K562 (cell line): Measurements from ENCODE around the gene SLC44A5. TPM values are rescaled to one million over a fixed set of nuclear protein-coding genes. Genes with fewer than 3 reads are reported as not detected.
A peak's percentile ranks its signal among the peaks of the same experiment; 100 is the strongest.

Experiments
- ATAC-seq: fragments of 200-7000 bp; cut with Tn5 transposase; 3 replicates; pipeline ENCODE4 v1.9.1; 2020; ENCODE audit warnings: moderate library complexity
- BruUV-seq: library from RNA; stranded (reverse); fragments of 400-500 nt; replicated peaks from 2 replicates; lab custom pipeline; 2021; lab: Mats Ljungman, UMichigan
- CTCF ChIA-PET: fragments of 300-600 bp; formaldehyde crosslinking; extraction: SDS; loops from one replicate; lab custom pipeline; 2021; ENCODE audit warnings: low intra/inter-chr PET ratio; lab: Yijun Ruan, JAX
- POLR2A ChIA-PET: fragments of 300-600, 350-650 bp; sonication (Branson Sonifier 250); formaldehyde crosslinking; extraction: SDS; loops from one replicate; lab custom pipeline; 2021; ENCODE audit warnings: antibody characterized with exemption, inconsistent platforms; lab: Yijun Ruan, JAX
- DNase-seq, 4 experiments: peaks; one replicate each; pipeline versions ENCODE4 v3.0.0 to v3.0.0-alpha.2; 2011 to 2018; ENCODE audit warnings: low spot score in 3 of 4, mixed read lengths in 3 of 4; ENCODE audit errors: extremely low read depth in 1 of 4
- FAIRE-seq: peaks from 2 replicates; lab custom pipeline; 2011; peaks lifted over from hg19 to GRCh38; lab: Jason Lieb, UNC
- H2AFZ ChIP-seq: 2 replicates; pipeline ENCODE4 v1.6.0; 2011; ENCODE audit warnings: low read depth, low read length, control low read depth, inconsistent platforms
- H3K27ac ChIP-seq: fragments of 200-600 bp; 3 replicates; pipeline ENCODE4 v1.8.0; 2011; ENCODE audit warnings: low read depth, mild to moderate bottlenecking, control low read depth, inconsistent platforms, low read length, moderate library complexity, mixed read lengths; ENCODE audit errors: extremely low read depth
- H3K27me3 ChIP-seq, 2 experiments: fragments of 300-600 bp in 1 of 2; 2 replicates in 1 of 2; 3 replicates in 1 of 2; pipeline versions ENCODE4 v1.6.0 to v1.8.0; 2011; ENCODE audit warnings: inconsistent platforms in 2 of 2, low read length in 2 of 2, mild to moderate bottlenecking in 1 of 2, mixed read lengths in 1 of 2, moderate library complexity in 1 of 2; ENCODE audit not compliant: control insufficient read depth in 2 of 2, insufficient read depth in 2 of 2
- H3K36me3 ChIP-seq: fragments of 300-600 bp; 3 replicates; pipeline ENCODE4 v1.8.0; 2011; ENCODE audit warnings: mild to moderate bottlenecking, low read length, inconsistent platforms; ENCODE audit not compliant: control insufficient read depth, insufficient read depth
- H3K4me1 ChIP-seq, 2 experiments: fragments of 200-600 bp in 1 of 2; replicated peaks in 1 of 2; 2 replicates in 1 of 2; 3 replicates in 1 of 2; pipeline versions ENCODE4 v1.5.1 to v1.8.0; 2011; ENCODE audit warnings: inconsistent platforms in 2 of 2, low read length in 2 of 2, mild to moderate bottlenecking in 1 of 2, mixed read lengths in 1 of 2, moderate library complexity in 1 of 2; ENCODE audit not compliant: control insufficient read depth in 2 of 2, insufficient read depth in 2 of 2
- H3K4me2 ChIP-seq: 2 replicates; pipeline ENCODE4 v1.6.1; 2011; ENCODE audit warnings: low read length, control low read depth, inconsistent platforms, mixed read lengths; ENCODE audit not compliant: insufficient read depth
- H3K4me3 ChIP-seq: fragments of 200-600 bp; sonication (generic), shearing (Covaris generic); 2 replicates; pipeline ENCODE4 v1.5.1; 2016; ENCODE audit warnings: control low read depth, inconsistent platforms
- H3K79me2 ChIP-seq: fragments of 200-600 bp; 3 replicates; pipeline ENCODE4 v1.8.0; 2011; ENCODE audit warnings: low read length, inconsistent platforms; ENCODE audit not compliant: control insufficient read depth, insufficient read depth
- H3K9ac ChIP-seq, 2 experiments: 2 replicates each; pipeline versions ENCODE4 v1.6.0 to v1.6.1; 2011; ENCODE audit warnings: low read depth in 2 of 2, low read length in 2 of 2, control low read depth in 1 of 2, inconsistent platforms in 1 of 2, mild to moderate bottlenecking in 1 of 2, mixed read lengths in 1 of 2; ENCODE audit not compliant: insufficient read depth in 1 of 2
- H3K9me1 ChIP-seq: one replicate; pipeline ENCODE4 v1.6.0; 2011; ENCODE audit warnings: inconsistent platforms, mild to moderate bottlenecking, low read length, moderate library complexity; ENCODE audit not compliant: control insufficient read depth, insufficient read depth
- H3K9me3 ChIP-seq: replicated peaks from 2 replicates; pipeline ENCODE4 v1.5.1; 2011; ENCODE audit warnings: low read depth, low read length, inconsistent platforms; ENCODE audit not compliant: control insufficient read depth, insufficient read depth
- H4K20me1 ChIP-seq: replicated peaks from 2 replicates; pipeline ENCODE4 v1.6.1; 2011; ENCODE audit warnings: low read length, inconsistent platforms, mixed read lengths; ENCODE audit not compliant: control insufficient read depth, insufficient read depth
- CEBPB ChIP-seq: fragments of 450-650 bp; IDR thresholded peaks from 2 replicates; pipeline ENCODE4 v1.6.1; 2016; ENCODE audit warnings: missing genetic modification characterization, missing compliant biosample characterization
- E2F5 ChIP-seq: sonication (generic); formaldehyde crosslinking; IDR thresholded peaks from 2 replicates; pipeline ENCODE4 v1.8.0; 2022; ENCODE audit warnings: mild to moderate bottlenecking, missing genetic modification reagents
- KAT8 ChIP-seq: fragments of 450-650 bp; IDR thresholded peaks from 2 replicates; pipeline ENCODE4 v1.6.1; 2016; ENCODE audit warnings: low read depth, mild to moderate bottlenecking
- MCM5 ChIP-seq: fragments of 450-650 bp; IDR thresholded peaks from 2 replicates; pipeline ENCODE4 v1.6.1; 2016; ENCODE audit warnings: low read depth
- NCOA4 ChIP-seq: fragments of 450-650 bp; IDR thresholded peaks from 2 replicates; pipeline ENCODE4 v1.6.1; 2018; ENCODE audit warnings: mild to moderate bottlenecking; ENCODE audit not compliant: partially characterized antibody
- NR2C1 ChIP-seq, 2 experiments: fragments of 450-650 bp; IDR thresholded peaks; 2 replicates each; pipeline ENCODE4 v1.6.1; 2017; ENCODE audit warnings: mild to moderate bottlenecking in 2 of 2, antibody characterized with exemption in 1 of 2, inconsistent platforms in 1 of 2, missing compliant biosample characterization in 1 of 2, missing genetic modification characterization in 1 of 2
- NR2C2 ChIP-seq, 2 experiments: fragments of 200-800 bp in 1 of 2; sonication (Bioruptor generic) in 1 of 2; sonication (generic) in 1 of 2; formaldehyde crosslinking in 1 of 2; IDR thresholded peaks; 2 replicates each; pipeline versions ENCODE4 v1.6.1 to v1.8.0; 2016 to 2022; ENCODE audit warnings: mild to moderate bottlenecking in 1 of 2, missing compliant biosample characterization in 1 of 2, missing genetic modification characterization in 1 of 2, missing genetic modification reagents in 1 of 2
- POLR3A ChIP-seq: IDR thresholded peaks from 2 replicates; pipeline ENCODE4 v1.6.1; 2011; ENCODE audit warnings: borderline replicate concordance, mild to moderate bottlenecking, moderate library complexity; ENCODE audit not compliant: insufficient read length, insufficient read depth; ENCODE audit errors: extremely low read depth
- U2AF1 ChIP-seq: fragments of 200-400 bp; formaldehyde crosslinking; optimal IDR thresholded peaks from 2 replicates; pipeline ENCODE3; 2017; ENCODE audit warnings: mild to moderate bottlenecking, low read depth, low read length, moderate library complexity
- ZNF175 ChIP-seq: fragments of 200-800 bp; sonication (Bioruptor generic); IDR thresholded peaks from 2 replicates; pipeline ENCODE4 v1.6.1; 2016; ENCODE audit warnings: low read depth, mild to moderate bottlenecking, missing genetic modification characterization, missing compliant biosample characterization
- ZNF274 ChIP-seq: IDR thresholded peaks from 2 replicates; pipeline ENCODE4 v1.6.1; 2011; ENCODE audit warnings: low read depth, mild to moderate bottlenecking, low read length, moderate library complexity, borderline replicate concordance
- ZNF316 ChIP-seq: fragments of 450-650 bp; IDR thresholded peaks from 2 replicates; pipeline ENCODE4 v1.6.1; 2016
- WGBS: fragments of 100-300 bp; shearing (Covaris generic); methylation state at CpG from one replicate; pipeline ENCODE4 v1.1.6; 2016; ENCODE audit warnings: low coverage, mixed read lengths; ENCODE audit not compliant: insufficient coverage; ENCODE audit errors: missing lambda C conversion rate; 5-methylcytosine and 5-hydroxymethylcytosine counted together
- in situ Hi-C: fragments of 300-500 bp; cut with MboI; formaldehyde crosslinking; loops from 4 replicates; pipeline ENCODE4 v1.15.0; 2018; ENCODE audit warnings: inconsistent platforms, mixed read lengths
- intact Hi-C: fragments of 100-400 bp; cut with micrococcal nuclease; formaldehyde crosslinking; loops from 2 replicates; pipeline ENCODE4 v1.14.2; 2022
- polyA plus RNA-seq, 8 experiments: library from polyadenylated mRNA; depleted of rRNA in 4 of 8; stranded (reverse) in 5 of 8; unstranded in 3 of 8; fragments of >200 nt; fragmentation: Nextera tagmentation in 2 of 8; fragmentation: Illumina TruSeq in 1 of 8; extraction: Ambion mirVana in 2 of 8; extraction: Trizol in 1 of 8; gene quantifications; 2 replicates each; pipeline versions ENCODE4 v1.2.1 to v1.2.3, GENCODE V29; 2011 to 2014; ENCODE audit warnings: inconsistent platforms in 1 of 8, missing spikeins in 1 of 8
- total RNA-seq, 7 experiments: library from RNA; depleted of rRNA in 6 of 7; stranded (reverse); fragments of >200 nt in 6 of 7; fragmentation: Illumina TruSeq in 2 of 7; extraction: Trizol in 2 of 7; gene quantifications; 2 replicates each; pipeline versions ENCODE4 v1.2.1 to v1.2.3, GENCODE V29; 2011 to 2021; ENCODE audit warnings: low replicate concordance in 1 of 7
- TF ChIP-seq, protein P1 (sequence below): fragments of 450-650 bp; IDR thresholded peaks from 2 replicates; pipeline ENCODE4 v1.6.1; 2018; ENCODE audit not compliant: partially characterized antibody

Gene SLC44A5
- total and polyA plus RNA-seq, 9 of the 15 experiments (the other 6 are each of a cell fraction or from before 2014, with no cell fraction given) = 1.2 to 10.1 (median 3.2) TPM

- TF ChIP-seq KAT8 (no peak), NR2C2 (CRISPR knock-in tag; IDR thresholded peaks at IDR 0.05) (no peak), NR2C2 (tag; IDR thresholded peaks at IDR 0.05) (no peak), ZNF316 (peak; percentile 91), POLR3A (no peak)
- TF ChIP-seq, protein P1, sequence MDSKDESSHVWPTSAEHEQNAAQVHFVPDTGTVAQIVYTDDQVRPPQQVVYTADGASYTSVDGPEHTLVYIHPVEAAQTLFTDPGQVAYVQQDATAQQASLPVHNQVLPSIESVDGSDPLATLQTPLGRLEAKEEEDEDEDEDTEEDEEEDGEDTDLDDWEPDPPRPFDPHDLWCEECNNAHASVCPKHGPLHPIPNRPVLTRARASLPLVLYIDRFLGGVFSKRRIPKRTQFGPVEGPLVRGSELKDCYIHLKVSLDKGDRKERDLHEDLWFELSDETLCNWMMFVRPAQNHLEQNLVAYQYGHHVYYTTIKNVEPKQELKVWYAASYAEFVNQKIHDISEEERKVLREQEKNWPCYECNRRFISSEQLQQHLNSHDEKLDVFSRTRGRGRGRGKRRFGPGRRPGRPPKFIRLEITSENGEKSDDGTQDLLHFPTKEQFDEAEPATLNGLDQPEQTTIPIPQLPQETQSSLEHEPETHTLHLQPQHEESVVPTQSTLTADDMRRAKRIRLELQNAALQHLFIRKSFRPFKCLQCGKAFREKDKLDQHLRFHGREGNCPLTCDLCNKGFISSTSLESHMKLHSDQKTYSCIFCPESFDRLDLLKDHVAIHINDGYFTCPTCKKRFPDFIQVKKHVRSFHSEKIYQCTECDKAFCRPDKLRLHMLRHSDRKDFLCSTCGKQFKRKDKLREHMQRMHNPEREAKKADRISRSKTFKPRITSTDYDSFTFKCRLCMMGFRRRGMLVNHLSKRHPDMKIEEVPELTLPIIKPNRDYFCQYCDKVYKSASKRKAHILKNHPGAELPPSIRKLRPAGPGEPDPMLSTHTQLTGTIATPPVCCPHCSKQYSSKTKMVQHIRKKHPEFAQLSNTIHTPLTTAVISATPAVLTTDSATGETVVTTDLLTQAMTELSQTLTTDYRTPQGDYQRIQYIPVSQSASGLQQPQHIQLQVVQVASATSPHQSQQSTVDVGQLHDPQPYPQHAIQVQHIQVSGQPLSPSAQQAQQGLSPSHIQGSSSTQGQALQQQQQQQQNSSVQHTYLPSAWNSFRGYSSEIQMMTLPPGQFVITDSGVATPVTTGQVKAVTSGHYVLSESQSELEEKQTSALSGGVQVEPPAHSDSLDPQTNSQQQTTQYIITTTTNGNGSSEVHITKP = no peak
Measured at GRCh38 chr1:75438355-75438754, 172.6 kb downstream of the SLC44A5 start (continued).

GRCh38 chr1:75431843-75432242 is 179.1 kb downstream of the SLC44A5 start:
- H3K4me1 ChIP-seq = no peaks in the 10 kb centered on the region; a peak in 1 of 5 replicates
- no peaks in the 10 kb centered on the region for H3K9me1 ChIP-seq
- CTCF ChIA-PET = no interaction called here
- no peak for ATAC-seq
- H4K20me1 ChIP-seq = no peaks in the 10 kb centered on the region
- H2AFZ ChIP-seq = no peak overlapping the region
- intact Hi-C loops (no loop called here), in situ Hi-C loops (no loop called here)
- no peak overlapping the region for H3K9ac ChIP-seq
- no peak for DNase-seq
- H3K4me3 ChIP-seq = no peak overlapping the region
- no peaks in the 10 kb centered on the region for H3K79me2 ChIP-seq
- no peaks in the 10 kb centered on the region for H3K36me3 ChIP-seq
- H3K9me3 ChIP-seq = no peaks in the 10 kb centered on the region
- no peak for TF ChIP-seq NR2C1 (IDR thresholded peaks at IDR 0.05)
- TF ChIP-seq NR2C1 (tag; IDR thresholded peaks at IDR 0.05) = no peak
- no peak for TF ChIP-seq E2F5 (CRISPR knock-in tag)
- TF ChIP-seq NCOA4 = no peak
- TF ChIP-seq MCM5 = no peak
- TF ChIP-seq U2AF1 = no peak
- no peak for TF ChIP-seq ZNF274
- TF ChIP-seq ZNF175 (CRISPR knock-in tag) = no peak
- no peak for TF ChIP-seq CEBPB
- FAIRE-seq = no peak
- no TSS peak for BruUV-seq
- WGBS = 27% methylated on average over 2 of the region's 2 CpGs
- POLR2A ChIA-PET = interaction anchor here (2.5 kb wide), 1 partner anchor 9 kb away, joined by 7 read pairs; no protein-coding TSS in a partner anchor
- no peak overlapping the region for H3K4me2 ChIP-seq
- no peaks in the 10 kb centered on the region for H3K27me3 ChIP-seq
- H3K27ac ChIP-seq = no peak overlapping the region
